Mucosa of rectum (tissue), 2 donors: ENCODE measurements around the gene TRIM31.

Source experiments
- H3K27ac ChIP-seq, 2 donors: one replicate each; pipeline ENCODE4 v1.7.0; 2013; ENCODE audit warnings: inconsistent platforms in 2 of 2, low read depth in 2 of 2, low read length in 2 of 2
- H3K27me3 ChIP-seq, 2 donors: one replicate each; pipeline ENCODE4 v1.7.0; 2013; ENCODE audit warnings: low read length in 2 of 2; ENCODE audit not compliant: control insufficient read depth in 2 of 2, insufficient read depth in 2 of 2
- H3K36me3 ChIP-seq, 2 donors: one replicate each; pipeline ENCODE4 v1.7.0; 2013; ENCODE audit warnings: low read length in 2 of 2; ENCODE audit not compliant: control insufficient read depth in 2 of 2, insufficient read depth in 2 of 2
- H3K4me1 ChIP-seq, 2 donors: one replicate each; pipeline ENCODE4 v1.7.0; 2013; ENCODE audit warnings: low read length in 2 of 2, mild to moderate bottlenecking in 1 of 2; ENCODE audit not compliant: control insufficient read depth in 2 of 2, insufficient read depth in 2 of 2
- H3K4me3 ChIP-seq, 2 donors: one replicate each; pipeline ENCODE4 v1.7.0; 2013; ENCODE audit warnings: low read length in 2 of 2
- H3K9ac ChIP-seq, 2 donors: one replicate each; pipeline ENCODE4 v1.7.0; 2013; ENCODE audit warnings: low read length in 2 of 2, low read depth in 1 of 2, mild to moderate bottlenecking in 1 of 2
- H3K9me3 ChIP-seq, 2 donors: one replicate each; pipeline ENCODE4 v1.7.0; 2013; ENCODE audit warnings: low read length in 2 of 2; ENCODE audit not compliant: control insufficient read depth in 2 of 2
- donor health status: healthy.
- donor health status: Normal muscosa, but diverticular disease.

TRIM31 gene

GRCh38 chr6:30116724-30117123 is 3.8 kb upstream of the TRIM31 start:
- no peaks in the 10 kb centered on the region for H3K27me3 ChIP-seq
- peaks cover 13 to 18% of the 10 kb centered on the region in 2 donors for H3K4me1 ChIP-seq
- H3K36me3 ChIP-seq: no peaks in the 10 kb centered on the region
- no peak overlapping the region for H3K4me3 ChIP-seq
- H3K9me3 ChIP-seq: no peaks in the 10 kb centered on the region
- H3K27ac ChIP-seq: no peak overlapping the region
- no peak overlapping the region for H3K9ac ChIP-seq

GRCh38 chr6:30113841-30114240 is 951 bp upstream of the TRIM31 start:
- H3K4me3 ChIP-seq: no peak overlapping the region
- H3K4me1 ChIP-seq: peaks cover 11% of the 10 kb centered on the region in 2 donors
- H3K36me3 ChIP-seq: no peaks in the 10 kb centered on the region
- peak overlapping the region; percentile 43 to 66 for H3K27ac ChIP-seq
- no peak overlapping the region for H3K9ac ChIP-seq
- no peaks in the 10 kb centered on the region for H3K9me3 ChIP-seq
- peaks cover 0 to under 1% of the 10 kb centered on the region in 2 donors for H3K27me3 ChIP-seq

GRCh38 chr6:30112402-30112994 is 392 bp downstream of the TRIM31 start:
- H3K4me3 ChIP-seq: peak overlapping the region; percentile 63 to 64
- peak overlapping the region; percentile 44 to 66 for H3K27ac ChIP-seq
- H3K4me1 ChIP-seq: peaks cover 11 to 14% of the 10 kb centered on the region in 2 donors
- no peaks in the 10 kb centered on the region for H3K36me3 ChIP-seq
- H3K27me3 ChIP-seq: peaks cover 0 to 2% of the 10 kb centered on the region in 2 donors
- H3K9ac ChIP-seq: peak overlapping the region in 1 of 2 donors; percentile 35
- no peaks in the 10 kb centered on the region for H3K9me3 ChIP-seq

GRCh38 chr6:30111266-30111856 is 1.5 kb downstream of the TRIM31 start:
- Histone ChIP-seq H3K9ac (peak overlapping the region in 1 of 2 donors; percentile 3), H3K4me3 (peak overlapping the region; percentile 63 to 64), H3K4me1 (peaks cover 11 to 14% of the 10 kb centered on the region in 2 donors), H3K27ac (peak overlapping the region in 1 of 2 donors; percentile 66), H3K9me3 (no peaks in the 10 kb centered on the region), H3K27me3 (peaks cover 0 to 2% of the 10 kb centered on the region in 2 donors), H3K36me3 (no peaks in the 10 kb centered on the region)

- Histone ChIP-seq H3K27me3 (peaks cover 4 to 8% of the 10 kb centered on the region in 2 donors), H3K9me3 (no peaks in the 10 kb centered on the region), H3K36me3 (peaks cover 0 to 2% of the 10 kb centered on the region in 2 donors), H3K9ac (no peak overlapping the region), H3K4me1 (peaks cover 33% of the 10 kb centered on the region in 2 donors), H3K4me3 (no peak overlapping the region), H3K27ac (no peak overlapping the region)
Measured at GRCh38 chr6:30104661-30105060, 8.2 kb downstream of the TRIM31 start.

GRCh38 chr6:30103872-30104179 is 9.1 kb downstream of the TRIM31 start:
- Histone ChIP-seq H3K9me3 (no peaks in the 10 kb centered on the region), H3K4me3 (peak overlapping the region; percentile 63 to 65), H3K36me3 (peaks cover 0 to 2% of the 10 kb centered on the region in 2 donors), H3K9ac (peak overlapping the region; percentile 43 to 71), H3K27ac (peak overlapping the region; percentile 81 to 85), H3K4me1 (peaks cover 33% of the 10 kb centered on the region in 2 donors), H3K27me3 (peaks cover 4 to 9% of the 10 kb centered on the region in 2 donors)

- Histone ChIP-seq H3K27me3 (peaks cover 4 to 8% of the 10 kb centered on the region in 2 donors), H3K27ac (peak overlapping the region; percentile 81 to 85), H3K4me1 (peaks cover 37 to 38% of the 10 kb centered on the region in 2 donors), H3K36me3 (peaks cover 0 to 2% of the 10 kb centered on the region in 2 donors), H3K9me3 (no peaks in the 10 kb centered on the region), H3K4me3 (peak overlapping the region; percentile 63 to 65), H3K9ac (peak overlapping the region; percentile 43 to 80)
Measured at GRCh38 chr6:30102970-30103871, 9.7 kb downstream of the TRIM31 start.

- Histone ChIP-seq H3K9ac (peak overlapping the region; percentile 68 to 80), H3K4me3 (peak overlapping the region; percentile 66 to 76), H3K9me3 (no peaks in the 10 kb centered on the region), H3K27ac (peak overlapping the region; percentile 81 to 85), H3K27me3 (peaks cover 4 to 10% of the 10 kb centered on the region in 2 donors), H3K4me1 (peaks cover 36 to 40% of the 10 kb centered on the region in 2 donors), H3K36me3 (peaks cover 0 to 2% of the 10 kb centered on the region in 2 donors)
Measured at GRCh38 chr6:30102414-30102969, 10.4 kb downstream of the TRIM31 start.

GRCh38 chr6:30101444-30102413 is 11.2 kb downstream of the TRIM31 start:
- Histone ChIP-seq H3K36me3 (peaks cover 0 to 2% of the 10 kb centered on the region in 2 donors), H3K4me1 (peaks cover 36 to 43% of the 10 kb centered on the region in 2 donors), H3K27me3 (peaks cover 4 to 10% of the 10 kb centered on the region in 2 donors), H3K4me3 (peak overlapping the region; percentile 66 to 76), H3K9ac (peak overlapping the region; percentile 76 to 80), H3K27ac (peak overlapping the region; percentile 85 to 91), H3K9me3 (no peaks in the 10 kb centered on the region)
